ENCODE data around the gene TMEM169. TPM values are rescaled to one million over a fixed set of nuclear protein-coding genes. Genes with fewer than 3 reads are reported as not detected.

The TMEM169 gene
- total and polyA plus RNA-seq, 7 donors = 0.80 to 1.4 (median 0.95) TPM; not detected in 3

GRCh38 chr2:216059233-216059834 is 22.4 kb upstream of the TMEM169 start:
- no peak overlapping the region for H3K4me3 ChIP-seq
- no peak overlapping the region for H3K27ac ChIP-seq
- no peaks in the 10 kb centered on the region for H3K9me3 ChIP-seq
- TF ChIP-seq POLR2A (IDR thresholded peaks at IDR 0.05) (no peak), POLR2AphosphoS5 (IDR thresholded peaks at IDR 0.05) (no peak), EP300 (IDR thresholded peaks at IDR 0.05) (no peak)
- TF ChIP-seq, protein P1, sequence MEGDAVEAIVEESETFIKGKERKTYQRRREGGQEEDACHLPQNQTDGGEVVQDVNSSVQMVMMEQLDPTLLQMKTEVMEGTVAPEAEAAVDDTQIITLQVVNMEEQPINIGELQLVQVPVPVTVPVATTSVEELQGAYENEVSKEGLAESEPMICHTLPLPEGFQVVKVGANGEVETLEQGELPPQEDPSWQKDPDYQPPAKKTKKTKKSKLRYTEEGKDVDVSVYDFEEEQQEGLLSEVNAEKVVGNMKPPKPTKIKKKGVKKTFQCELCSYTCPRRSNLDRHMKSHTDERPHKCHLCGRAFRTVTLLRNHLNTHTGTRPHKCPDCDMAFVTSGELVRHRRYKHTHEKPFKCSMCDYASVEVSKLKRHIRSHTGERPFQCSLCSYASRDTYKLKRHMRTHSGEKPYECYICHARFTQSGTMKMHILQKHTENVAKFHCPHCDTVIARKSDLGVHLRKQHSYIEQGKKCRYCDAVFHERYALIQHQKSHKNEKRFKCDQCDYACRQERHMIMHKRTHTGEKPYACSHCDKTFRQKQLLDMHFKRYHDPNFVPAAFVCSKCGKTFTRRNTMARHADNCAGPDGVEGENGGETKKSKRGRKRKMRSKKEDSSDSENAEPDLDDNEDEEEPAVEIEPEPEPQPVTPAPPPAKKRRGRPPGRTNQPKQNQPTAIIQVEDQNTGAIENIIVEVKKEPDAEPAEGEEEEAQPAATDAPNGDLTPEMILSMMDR (IDR thresholded peaks at IDR 0.05) = no peak
- WGBS, 2 donors = 96 to 97% methylated on average over 5 of the region's 5 CpGs
- intact Hi-C loops (cut with DNase I) = no loop called here
- no peaks in the 10 kb centered on the region for H3K27me3 ChIP-seq
- peaks cover 0 to 31% (median 2%) of the 10 kb centered on the region in 4 donors for H3K36me3 ChIP-seq
- no peak for DNase-seq
- no peaks in the 10 kb centered on the region for H3K4me1 ChIP-seq

DNA sequence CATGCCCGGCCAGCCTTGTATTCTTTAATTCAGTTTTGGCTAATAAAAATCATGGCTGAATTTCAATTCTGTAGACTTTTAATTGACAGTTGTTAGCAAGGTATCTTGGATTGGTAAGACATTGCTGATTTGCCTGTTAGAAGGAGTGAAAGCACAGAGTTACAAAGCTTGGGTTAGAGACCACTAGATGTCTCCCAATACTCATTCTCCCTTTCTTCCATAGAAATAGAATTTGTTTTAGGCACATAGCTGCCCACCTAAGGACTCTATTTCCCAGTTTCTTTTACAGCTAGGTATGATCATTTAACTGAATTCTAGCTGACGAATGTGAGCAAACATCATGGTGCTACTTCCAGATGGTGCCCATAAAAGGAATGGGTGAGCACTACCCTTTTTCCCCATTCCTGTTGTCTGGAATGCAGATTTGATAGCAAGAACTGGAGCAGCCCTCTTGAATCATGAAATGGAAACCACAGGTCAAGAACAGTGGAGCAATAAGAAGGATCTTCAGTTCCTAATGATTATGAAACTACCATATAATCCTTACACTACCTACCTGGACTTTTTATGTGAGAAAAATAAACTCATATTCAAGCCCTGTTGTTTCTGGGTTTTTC is 17.6 kb upstream of the TMEM169 start:
- H3K36me3 ChIP-seq = peaks cover 0 to 37% (median 7%) of the 10 kb centered on the region in 4 donors

DNA sequence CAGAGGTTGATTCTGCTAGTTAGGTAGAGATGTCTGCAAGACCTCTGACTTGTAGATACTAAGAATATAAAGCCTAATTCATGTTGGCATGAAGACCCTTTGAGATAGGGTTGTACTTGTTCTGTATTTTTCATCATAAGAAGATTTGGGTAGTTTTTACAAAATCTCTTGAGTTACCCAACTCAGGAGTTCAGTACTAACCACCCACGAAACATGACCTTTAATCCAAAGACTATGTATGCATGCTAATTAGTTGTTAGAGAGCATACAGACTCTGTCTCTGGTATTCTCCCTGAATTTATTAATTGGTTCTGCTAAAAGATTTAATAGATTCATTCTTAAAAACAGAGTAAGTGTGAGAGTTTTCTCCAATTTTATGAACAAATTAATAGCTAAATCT is 17.1 kb upstream of the TMEM169 start:
- 81 to 83% methylated on average over 1 of the region's 1 CpG for WGBS, 2 donors
- intact Hi-C loops (cut with DNase I) = no loop called here
- TF ChIP-seq, protein P1 (IDR thresholded peaks at IDR 0.05) = no peak
- TF ChIP-seq POLR2AphosphoS5 (IDR thresholded peaks at IDR 0.05) (no peak), POLR2A (IDR thresholded peaks at IDR 0.05) (no peak), EP300 (IDR thresholded peaks at IDR 0.05) (no peak)
- Histone ChIP-seq H3K36me3 (peaks cover 0 to 37% (median 7%) of the 10 kb centered on the region in 4 donors), H3K27me3 (no peaks in the 10 kb centered on the region), H3K27ac (no peak overlapping the region), H3K4me3 (no peak overlapping the region), H3K9me3 (no peaks in the 10 kb centered on the region), H3K4me1 (no peaks in the 10 kb centered on the region)
- DNase-seq = no peak

More for the DNA sequence above, 17.6 kb upstream of the TMEM169 start:
- 86 to 92% methylated on average over 2 of the region's 2 CpGs for WGBS, 2 donors
- no peaks in the 10 kb centered on the region for H3K4me1 ChIP-seq
- intact Hi-C loops (cut with DNase I) = no loop called here
- no peak for TF ChIP-seq POLR2A (IDR thresholded peaks at IDR 0.05)
- TF ChIP-seq EP300 (IDR thresholded peaks at IDR 0.05) = no peak
- TF ChIP-seq, protein P1 (IDR thresholded peaks at IDR 0.05) = no peak
- TF ChIP-seq POLR2AphosphoS5 (IDR thresholded peaks at IDR 0.05) = no peak
- H3K27me3 ChIP-seq = no peaks in the 10 kb centered on the region
- no peak overlapping the region for H3K27ac ChIP-seq
- DNase-seq = no peak
- no peaks in the 10 kb centered on the region for H3K9me3 ChIP-seq
- no peak overlapping the region for H3K4me3 ChIP-seq

GRCh38 chr2:216066230-216066629 is 15.5 kb upstream of the TMEM169 start:
- WGBS, 2 donors = 93 to 96% methylated on average over 5 of the region's 5 CpGs
- H3K27me3 ChIP-seq = no peaks in the 10 kb centered on the region
- no peak for DNase-seq

More at GRCh38 chr2:216066230-216066629, 15.5 kb upstream of the TMEM169 start:
- Histone ChIP-seq H3K36me3 (peaks cover 0 to 37% (median 7%) of the 10 kb centered on the region in 4 donors), H3K4me1 (no peaks in the 10 kb centered on the region), H3K9me3 (no peaks in the 10 kb centered on the region), H3K27ac (no peak overlapping the region), H3K4me3 (no peak overlapping the region)
- no peak for TF ChIP-seq POLR2A (IDR thresholded peaks at IDR 0.05)
- TF ChIP-seq, protein P1 (IDR thresholded peaks at IDR 0.05) = no peak
- no peak for TF ChIP-seq POLR2AphosphoS5 (IDR thresholded peaks at IDR 0.05)
- no peak for TF ChIP-seq EP300 (IDR thresholded peaks at IDR 0.05)
- intact Hi-C loops (cut with DNase I) = no loop called here
